ENCODE measurements around the gene DIO3. TPM values are rescaled to one million over a fixed set of nuclear protein-coding genes. Genes with fewer than 3 reads are reported as not detected.

The DIO3 gene
- total RNA-seq, 2 experiments from 2014 or later: not detected

DNA sequence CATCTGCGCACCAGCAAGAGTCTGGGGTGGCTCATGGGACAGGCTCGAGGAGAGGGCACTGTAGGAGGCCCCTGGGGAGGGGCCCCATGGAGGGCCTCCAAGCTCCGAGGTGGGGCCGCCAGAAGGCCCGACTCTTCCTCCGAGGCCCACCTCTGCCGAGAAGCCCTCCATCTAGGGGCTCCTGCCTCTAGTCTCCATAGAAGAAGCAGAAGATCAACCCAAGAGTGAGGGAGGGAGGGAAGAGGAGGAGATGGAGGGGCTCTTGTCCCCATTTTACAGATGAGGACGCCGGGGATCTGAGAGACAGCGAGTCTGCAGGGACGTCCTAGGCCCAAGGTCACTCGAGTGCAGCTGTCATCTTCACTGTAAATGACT is 41.2 kb downstream of the DIO3 start:
- H3K27me3 Mint-ChIP-seq: peaks cover 11% of the 10 kb centered on the region
- no peaks in the 10 kb centered on the region for H3K36me3 Mint-ChIP-seq
- no peak overlapping the region for H3K27ac Mint-ChIP-seq
- H3K4me1 Mint-ChIP-seq: no peaks in the 10 kb centered on the region
- peaks cover 3% of the 10 kb centered on the region for H3K9me3 Mint-ChIP-seq
- no peak for DNase-seq
- no peak overlapping the region for H3K4me3 Mint-ChIP-seq

DNA sequence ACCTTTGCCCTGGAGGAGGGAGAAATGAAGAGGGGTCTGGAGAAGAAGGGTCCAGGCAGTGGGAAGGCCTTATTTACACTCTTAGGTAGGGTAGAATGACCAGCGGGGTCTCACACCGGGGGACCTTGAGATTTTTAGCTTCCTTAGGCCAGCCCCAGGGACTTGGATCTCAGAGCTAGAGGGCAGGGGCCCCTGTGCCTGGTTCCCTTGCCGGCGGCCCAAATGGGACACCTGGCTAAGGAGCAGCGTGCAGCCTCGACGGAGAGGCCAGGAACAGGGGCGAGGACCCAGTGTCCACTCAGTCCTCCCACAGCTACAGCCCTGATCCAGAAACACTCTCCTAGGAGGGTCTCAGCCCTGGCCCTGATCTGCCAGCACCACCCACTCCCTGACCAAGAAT is 41.8 kb downstream of the DIO3 start:
- no peaks in the 10 kb centered on the region for H3K9me3 Mint-ChIP-seq
- H3K36me3 Mint-ChIP-seq: no peaks in the 10 kb centered on the region
- no peak overlapping the region for H3K4me3 Mint-ChIP-seq
- no peak overlapping the region for H3K27ac Mint-ChIP-seq
- H3K27me3 Mint-ChIP-seq: peaks cover 14% of the 10 kb centered on the region
- H3K4me1 Mint-ChIP-seq: no peaks in the 10 kb centered on the region
- DNase-seq: no peak

DNA sequence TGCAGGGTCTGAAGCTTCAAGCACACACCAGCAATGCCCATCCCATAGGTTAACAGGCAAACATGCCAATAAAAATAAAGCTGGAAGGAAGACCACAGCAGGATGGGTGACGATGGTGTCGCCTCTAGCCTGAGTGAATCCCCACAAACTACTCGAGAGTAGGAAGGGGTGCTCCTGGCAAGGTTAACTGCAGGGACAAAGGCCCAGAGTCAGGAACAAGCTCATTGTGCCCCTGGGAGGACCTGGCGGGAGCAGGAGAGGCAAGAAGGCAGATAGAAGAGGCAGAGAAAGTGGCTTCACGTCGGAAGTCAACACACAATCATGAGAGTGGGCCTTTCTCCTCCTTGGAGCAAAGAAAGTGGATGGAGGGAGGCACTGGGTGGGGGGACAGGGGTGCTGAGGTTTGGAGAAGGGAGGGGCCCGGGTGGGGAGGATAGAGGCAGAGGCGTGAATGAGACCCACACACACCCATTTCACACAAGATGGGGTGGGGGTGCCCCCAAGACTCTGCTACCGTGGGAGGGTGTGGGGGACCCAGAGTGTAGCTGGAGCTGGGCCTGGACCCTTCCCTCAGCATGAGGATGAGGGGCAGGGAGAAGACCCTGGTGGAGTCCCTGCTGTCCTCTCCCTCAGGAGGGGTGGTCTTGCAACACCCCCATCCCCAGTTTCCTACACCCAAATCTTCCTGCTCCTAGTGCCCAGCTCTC is 43.1 kb downstream of the DIO3 start:
- no peaks in the 10 kb centered on the region for H3K4me1 Mint-ChIP-seq
- H3K27me3 Mint-ChIP-seq: peaks cover 16% of the 10 kb centered on the region
- H3K9me3 Mint-ChIP-seq: no peaks in the 10 kb centered on the region
- no peak for DNase-seq
- H3K27ac Mint-ChIP-seq: no peak overlapping the region
- no peaks in the 10 kb centered on the region for H3K36me3 Mint-ChIP-seq
- H3K4me3 Mint-ChIP-seq: no peak overlapping the region

DNA sequence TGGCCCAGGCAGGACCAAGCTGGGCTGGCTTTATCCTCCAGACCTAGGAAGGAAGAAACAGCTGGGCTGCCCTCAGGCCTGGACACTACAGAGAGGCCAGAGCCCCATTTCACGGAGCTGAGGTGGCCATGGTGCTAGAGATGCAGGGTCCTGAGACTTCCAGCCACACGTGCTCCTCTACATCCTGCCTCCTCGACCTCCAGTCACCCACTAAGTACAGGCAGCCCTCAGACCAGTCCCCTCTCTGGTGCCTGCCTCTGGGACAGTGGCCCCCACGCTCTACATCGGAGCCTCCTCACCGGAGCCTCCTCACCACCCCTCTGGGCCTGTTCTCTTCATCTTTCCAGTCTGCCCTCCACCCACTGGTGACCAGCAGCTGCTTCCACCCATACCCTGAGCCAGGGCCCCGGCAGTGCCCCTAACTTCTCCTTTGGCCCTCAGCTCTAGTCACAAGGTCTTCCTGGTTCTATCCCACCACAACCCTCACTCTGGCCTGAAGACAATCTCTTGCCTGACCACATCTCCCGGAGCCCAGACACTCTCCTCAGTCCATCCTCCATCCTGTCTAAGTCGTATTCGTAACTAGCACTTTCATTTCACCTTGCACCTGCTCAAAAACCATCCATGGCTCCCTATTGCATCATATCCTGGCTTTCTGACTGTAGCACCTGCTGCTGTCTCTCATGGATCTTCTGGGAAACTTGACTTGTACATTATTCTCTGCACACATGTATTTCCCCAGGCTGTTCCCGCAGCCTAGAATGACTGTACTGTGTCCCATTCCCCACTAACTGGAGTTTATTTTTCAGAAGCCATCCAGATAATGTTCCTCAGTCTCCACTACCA is 43.9 kb downstream of the DIO3 start:
- Mint-ChIP-seq H3K27me3 (peaks cover 16% of the 10 kb centered on the region), H3K36me3 (no peaks in the 10 kb centered on the region), H3K4me3 (no peak overlapping the region), H3K4me1 (no peaks in the 10 kb centered on the region), H3K9me3 (no peaks in the 10 kb centered on the region), H3K27ac (no peak overlapping the region)
- no peak for DNase-seq

DNA sequence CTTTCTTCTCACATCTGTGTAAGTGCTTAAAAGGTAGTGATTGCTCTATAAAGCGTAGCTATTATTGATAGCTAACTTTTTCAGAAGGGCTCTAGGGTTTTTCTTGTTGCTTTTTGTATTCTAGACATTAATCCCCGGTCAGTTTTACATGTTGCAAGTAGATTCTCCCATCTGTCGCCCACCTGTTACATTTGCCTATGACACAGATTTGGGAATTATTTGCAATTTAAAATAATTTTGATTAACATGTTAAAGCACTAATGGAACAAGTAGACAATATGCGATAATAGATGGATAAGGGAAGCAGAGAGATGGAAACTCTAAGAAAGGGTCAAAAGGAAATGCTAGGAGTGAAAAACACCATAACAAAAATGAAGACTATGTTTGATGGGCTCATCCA is 44.5 kb downstream of the DIO3 start:
- H3K36me3 Mint-ChIP-seq: no peaks in the 10 kb centered on the region

More for the DNA sequence above, 44.5 kb downstream of the DIO3 start:
- H3K9me3 Mint-ChIP-seq: no peaks in the 10 kb centered on the region
- no peaks in the 10 kb centered on the region for H3K4me1 Mint-ChIP-seq
- no peak overlapping the region for H3K27ac Mint-ChIP-seq
- DNase-seq: no peak
- peaks cover 22% of the 10 kb centered on the region for H3K27me3 Mint-ChIP-seq
- H3K4me3 Mint-ChIP-seq: no peak overlapping the region

Other genes starting within 250 kb of the DIO3 start
- 100 to 1,000 TPM; 209 to 221 TPM for gene PPP2R5C, start 200.2 kb downstream of the DIO3 start, total RNA-seq